HepG2 (cell line): ENCODE measurements around the gene RHOT2. TPM values are rescaled to one million over a fixed set of nuclear protein-coding genes. Genes with fewer than 3 reads are reported as not detected.

Source experiments
- ARID5B ChIP-seq: IDR thresholded peaks from 2 replicates; pipeline ENCODE4 v1.4.0; 2020; ENCODE audit warnings: mild to moderate bottlenecking, missing genetic modification reagents
- BCL6 ChIP-seq: IDR thresholded peaks from 2 replicates; pipeline ENCODE4 v1.6.1; 2016; ENCODE audit warnings: missing genetic modification reagents, missing compliant biosample characterization
- CERS6 ChIP-seq: sonication (generic); formaldehyde crosslinking; IDR thresholded peaks from 2 replicates; pipeline ENCODE4 v1.5.0; 2020; ENCODE audit warnings: missing genetic modification reagents
- DBP ChIP-seq: sonication (generic); formaldehyde crosslinking; IDR thresholded peaks from 2 replicates; pipeline ENCODE4 v1.4.0; 2020; ENCODE audit warnings: missing genetic modification reagents; ENCODE audit errors: not compliant biosample characterization
- GMEB1 ChIP-seq: sonication (generic); formaldehyde crosslinking; IDR thresholded peaks from 2 replicates; pipeline ENCODE4 v1.5.1; 2020; ENCODE audit warnings: missing genetic modification reagents, mild to moderate bottlenecking, borderline replicate concordance
- KDM3A ChIP-seq: IDR thresholded peaks from 2 replicates; pipeline ENCODE4 v1.6.1; 2018; ENCODE audit warnings: low read depth, missing compliant biosample characterization
- NFIC ChIP-seq: IDR thresholded peaks from 2 replicates; pipeline ENCODE4 v1.6.1; 2012; ENCODE audit warnings: mild to moderate bottlenecking, low read length, inconsistent platforms
- PLSCR1 ChIP-seq: sonication (generic); formaldehyde crosslinking; IDR thresholded peaks from 2 replicates; pipeline ENCODE4 v1.5.0; 2020; ENCODE audit warnings: missing genetic modification reagents, mild to moderate bottlenecking, borderline replicate concordance
- POLR2G ChIP-seq: fragments of 200-400 bp; formaldehyde crosslinking; IDR thresholded peaks from 2 replicates; pipeline ENCODE4 v1.6.1; 2018; ENCODE audit warnings: mild to moderate bottlenecking, low read depth, low read length, moderate library complexity
- PPARG ChIP-seq: conservative IDR thresholded peaks from 2 replicates; pipeline ENCODE4 v1.6.1; 2016; ENCODE audit warnings: missing biosample characterization, missing genetic modification reagents
- RBFOX2 ChIP-seq: fragments of 200-400 bp; formaldehyde crosslinking; IDR thresholded peaks from 2 replicates; pipeline ENCODE4 v1.6.1; 2017; ENCODE audit warnings: low read depth, mild to moderate bottlenecking, low read length
- RBM22 ChIP-seq: fragments of 200-400 bp; formaldehyde crosslinking; optimal IDR thresholded peaks from 2 replicates; pipeline ENCODE3; 2017; ENCODE audit warnings: mild to moderate bottlenecking, low read length, moderate library complexity
- RFX5 ChIP-seq: IDR thresholded peaks from 2 replicates; pipeline ENCODE4 v1.6.1; 2011; ENCODE audit warnings: low read depth, low read length, improper control_type of control experiment
- THAP7 ChIP-seq: sonication (generic); formaldehyde crosslinking; IDR thresholded peaks from 2 replicates; pipeline ENCODE4 v1.8.1; 2023; ENCODE audit warnings: mild to moderate bottlenecking, missing genetic modification reagents
- ZFP37 ChIP-seq: sonication (generic); formaldehyde crosslinking; IDR thresholded peaks from 2 replicates; pipeline ENCODE4 v1.4.0; 2020; ENCODE audit warnings: missing genetic modification reagents, borderline replicate concordance
- ZNF253 ChIP-seq: sonication (generic); formaldehyde crosslinking; IDR thresholded peaks from 2 replicates; pipeline ENCODE4 v1.8.0; 2022; ENCODE audit warnings: mild to moderate bottlenecking, missing genetic modification reagents, borderline replicate concordance
- ZNF572 ChIP-seq: sonication (generic); formaldehyde crosslinking; IDR thresholded peaks from 2 replicates; pipeline ENCODE4 v1.5.1; 2020; ENCODE audit warnings: mild to moderate bottlenecking, missing genetic modification reagents
- ZSCAN20 ChIP-seq: sonication (generic); formaldehyde crosslinking; IDR thresholded peaks from 2 replicates; pipeline ENCODE4 v1.4.0; 2020; ENCODE audit warnings: missing genetic modification reagents, mild to moderate bottlenecking, borderline replicate concordance
- ZSCAN30 ChIP-seq: sonication (generic); formaldehyde crosslinking; IDR thresholded peaks from 2 replicates; pipeline ENCODE4 v1.5.0; 2020; ENCODE audit warnings: mild to moderate bottlenecking, missing genetic modification reagents
- polyA plus RNA-seq, 8 experiments: library from polyadenylated mRNA; depleted of rRNA in 3 of 8; stranded (reverse) in 7 of 8; unstranded in 1 of 8; fragments of >200 nt; fragmentation: Illumina TruSeq in 4 of 8; extraction: Trizol in 4 of 8; gene quantifications; 2 replicates each; pipeline versions ENCODE4 v1.2.1 to v1.2.3, GENCODE V29; 2011 to 2016; ENCODE audit warnings: low read depth in 4 of 8, missing spikeins in 1 of 8, mixed read lengths in 1 of 8; ENCODE audit not compliant: insufficient read depth in 1 of 8
- total RNA-seq, 5 experiments: library from RNA; depleted of rRNA; stranded (reverse); fragments of >200 nt; fragmentation: Illumina TruSeq; extraction: Trizol; gene quantifications; 2 replicates each; pipeline ENCODE4 v1.2.3, GENCODE V29; 2016; ENCODE audit warnings: low read depth in 1 of 5

Gene RHOT2
- total and polyA plus RNA-seq, 2 of the 13 experiments (the other 11 are each of a cell fraction or from before 2014, with no cell fraction given), result 63.6 to 76.9 TPM

- TF ChIP-seq GMEB1 (CRISPR knock-in tag) (no peak), KDM3A (CRISPR knock-in tag) (no peak), RBFOX2 (peak; percentile 82), NFIC (no peak), ZNF572 (CRISPR knock-in tag) (no peak), ZSCAN20 (CRISPR knock-in tag) (no peak), PLSCR1 (CRISPR knock-in tag) (no peak), BCL6 (no peak), POLR2G (peak; percentile 52; the same call in 1 of the 2 replicates), RBM22 (peak; percentile 80), ZSCAN30 (CRISPR knock-in tag) (no peak), DBP (CRISPR knock-in tag) (no peak), RFX5 (no peak), ARID5B (CRISPR knock-in tag) (no peak), THAP7 (CRISPR knock-in tag) (no peak), ZFP37 (CRISPR knock-in tag) (no peak), PPARG (no peak), ZNF253 (no peak), CERS6 (CRISPR knock-in tag) (no peak)
These were observed 20.6 kb upstream of the RHOT2 start (continued) for GRCh38 chr16:647173-647902.
